Measurements from ENCODE around the gene TIMMDC1.

Gene TIMMDC1

GRCh38 chr3:119571688-119572087 lies 73.3 kb downstream of the TIMMDC1 start:
- no peak for DNase-seq (ENCODE audit: low spot score)
- no peak overlapping the region for H3K4me3 Mint-ChIP-seq
- peaks cover 10% of the 10 kb centered on the region for H3K27me3 Mint-ChIP-seq (ENCODE audit: low read depth)
- peaks cover 14% of the 10 kb centered on the region for H3K4me1 Mint-ChIP-seq (ENCODE audit: low read depth)
- no peak overlapping the region for H3K27ac Mint-ChIP-seq
- no peaks in the 10 kb centered on the region for H3K36me3 Mint-ChIP-seq (ENCODE audit: low read depth)
- H3K9me3 Mint-ChIP-seq = no peaks in the 10 kb centered on the region
